ENCODE results near the gene NKG7. TPM values are rescaled to one million over a fixed set of nuclear protein-coding genes. Genes with fewer than 3 reads are reported as not detected.
"Not testable (repeated sequence)": the region's sequence is repeated elsewhere in the genome, so short reads cannot be mapped to it uniquely, and the experiment has no call there.

Gene NKG7
- polyA plus RNA-seq, 1 experiment, result not detected

DNA sequence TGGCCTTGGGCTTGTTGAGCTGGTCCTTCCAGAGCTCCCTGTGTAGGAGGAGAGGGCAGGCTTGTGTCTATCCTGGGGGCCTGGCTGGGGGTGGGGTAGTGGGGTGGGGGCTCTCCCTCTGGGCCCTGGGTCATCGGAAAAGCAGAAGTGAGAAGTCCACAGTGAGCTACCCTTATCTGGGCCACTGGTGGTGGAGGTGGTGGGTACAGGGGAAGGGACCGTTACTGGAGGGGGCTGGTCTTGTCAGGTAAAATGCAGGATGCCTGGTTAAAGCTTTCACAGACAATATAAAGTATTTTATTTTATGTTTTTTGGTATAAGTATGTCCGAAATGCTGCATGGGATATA lies 45.3 kb upstream of the NKG7 start:
- no peak for DNase-seq (ENCODE audit: low read depth)
- POLR2A ChIA-PET, result no interaction called here

DNA sequence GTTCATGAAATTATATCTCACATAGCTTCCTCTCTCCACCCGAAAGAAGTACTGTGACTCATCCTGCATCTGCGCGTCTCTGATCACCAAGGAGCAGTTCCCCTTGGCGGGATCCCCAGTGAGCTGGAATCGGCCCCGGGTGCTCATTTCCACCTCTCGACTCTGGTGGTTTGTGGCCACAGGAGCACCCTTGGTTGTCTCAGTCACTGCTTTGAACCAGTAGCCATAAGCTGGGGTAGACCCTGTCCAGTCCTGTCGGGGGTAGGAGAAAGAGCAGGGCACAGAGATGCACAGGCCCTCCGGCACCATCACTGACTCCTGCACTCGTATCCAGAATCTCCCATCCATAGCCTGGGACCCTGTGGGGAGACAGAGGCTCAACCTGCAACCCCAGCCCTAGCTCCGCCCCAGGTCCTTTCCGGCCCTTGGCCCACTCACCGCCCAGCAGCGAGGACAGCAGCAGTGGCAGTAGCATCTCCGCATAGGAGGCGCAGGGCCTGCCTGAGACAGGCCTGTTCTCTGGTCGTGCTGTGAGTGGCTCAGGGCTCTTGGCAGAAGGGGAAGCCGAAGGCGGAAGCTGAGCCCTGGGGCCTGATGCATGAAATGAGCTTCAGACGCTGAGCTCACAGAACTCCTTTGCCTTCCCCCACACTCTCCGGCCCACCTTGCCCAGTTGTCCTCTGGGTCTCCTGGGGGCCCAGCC lies 44.8 kb upstream of the NKG7 start, which contains the start of gene SIGLEC10:
TSS of gene SIGLEC10 (minus strand) at position 536 of the 703 bp plus-strand sequence. CDS start at position 475, 61 bp downstream.
- H3K36me3 ChIP-seq (ENCODE audit: control insufficient read depth, insufficient read depth, low read length), result no peaks in the 10 kb centered on the region
- TF ChIP-seq, protein P1, sequence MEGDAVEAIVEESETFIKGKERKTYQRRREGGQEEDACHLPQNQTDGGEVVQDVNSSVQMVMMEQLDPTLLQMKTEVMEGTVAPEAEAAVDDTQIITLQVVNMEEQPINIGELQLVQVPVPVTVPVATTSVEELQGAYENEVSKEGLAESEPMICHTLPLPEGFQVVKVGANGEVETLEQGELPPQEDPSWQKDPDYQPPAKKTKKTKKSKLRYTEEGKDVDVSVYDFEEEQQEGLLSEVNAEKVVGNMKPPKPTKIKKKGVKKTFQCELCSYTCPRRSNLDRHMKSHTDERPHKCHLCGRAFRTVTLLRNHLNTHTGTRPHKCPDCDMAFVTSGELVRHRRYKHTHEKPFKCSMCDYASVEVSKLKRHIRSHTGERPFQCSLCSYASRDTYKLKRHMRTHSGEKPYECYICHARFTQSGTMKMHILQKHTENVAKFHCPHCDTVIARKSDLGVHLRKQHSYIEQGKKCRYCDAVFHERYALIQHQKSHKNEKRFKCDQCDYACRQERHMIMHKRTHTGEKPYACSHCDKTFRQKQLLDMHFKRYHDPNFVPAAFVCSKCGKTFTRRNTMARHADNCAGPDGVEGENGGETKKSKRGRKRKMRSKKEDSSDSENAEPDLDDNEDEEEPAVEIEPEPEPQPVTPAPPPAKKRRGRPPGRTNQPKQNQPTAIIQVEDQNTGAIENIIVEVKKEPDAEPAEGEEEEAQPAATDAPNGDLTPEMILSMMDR (IDR thresholded peaks at IDR 0.05; ENCODE audit: insufficient read depth, low read depth, low read length), result no peak
- CTCF ChIA-PET, result interaction anchor here (1.2 to 2.9 kb wide), 2 partner anchors 10 to 19 kb away, joined by 5 to 16 read pairs; no protein-coding TSS in a partner anchor
- POLR2A ChIA-PET, result no interaction called here
- no peaks in the 10 kb centered on the region for H3K27me3 ChIP-seq (ENCODE audit: control insufficient read depth, insufficient read depth, low read length)
- no peak for DNase-seq (ENCODE audit: low read depth)
- H3K4me3 ChIP-seq (ENCODE audit: low read depth, low read length), result no peak within 1 kb of the TSS

More for the DNA sequence above, 45.3 kb upstream of the NKG7 start:
- H3K27me3 ChIP-seq (ENCODE audit: control insufficient read depth, insufficient read depth, low read length), result no peaks in the 10 kb centered on the region
- CTCF ChIA-PET, result interaction anchor here (1.0 to 2.9 kb wide), 3 partner anchors 10 to 120 kb away, joined by 3 to 16 read pairs (median 5); no protein-coding TSS in a partner anchor
- TF ChIP-seq, protein P1 (IDR thresholded peaks at IDR 0.05; ENCODE audit: insufficient read depth, low read depth, low read length), result no peak
- H3K4me3 ChIP-seq (ENCODE audit: low read depth, low read length), result no peak overlapping the region
- no peaks in the 10 kb centered on the region for H3K36me3 ChIP-seq (ENCODE audit: control insufficient read depth, insufficient read depth, low read length)

DNA sequence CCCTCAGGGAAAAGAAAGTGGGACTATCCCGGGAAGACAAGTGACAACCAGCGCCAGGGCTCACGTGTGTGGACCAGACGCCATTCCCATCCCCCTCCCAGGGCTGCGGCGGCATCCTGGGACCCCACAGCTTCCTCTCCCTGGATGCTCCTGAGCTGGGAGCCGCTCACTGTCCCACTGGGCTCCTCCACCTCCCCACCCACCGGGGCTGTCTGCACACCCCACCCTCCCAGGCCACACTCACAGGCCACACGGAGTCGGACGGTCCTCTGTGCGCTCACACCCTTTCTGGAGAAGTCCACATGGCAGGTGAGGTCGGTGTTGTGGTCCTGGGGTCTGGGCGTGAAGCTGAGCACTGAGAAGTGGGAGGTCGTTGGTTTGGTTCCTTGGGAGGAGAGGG lies 44.0 kb upstream of the NKG7 start:
- H3K36me3 ChIP-seq (ENCODE audit: control insufficient read depth, insufficient read depth, low read length); H3K27me3 ChIP-seq (ENCODE audit: control insufficient read depth, insufficient read depth, low read length); POLR2A ChIA-PET; H3K4me3 ChIP-seq (ENCODE audit: low read depth, low read length); DNase-seq (ENCODE audit: low read depth): not testable (repeated sequence)
- CTCF ChIA-PET, result interaction anchor here (2.9 kb wide), 1 partner anchor 18 kb away, joined by 16 read pairs; no protein-coding TSS in a partner anchor

DNA sequence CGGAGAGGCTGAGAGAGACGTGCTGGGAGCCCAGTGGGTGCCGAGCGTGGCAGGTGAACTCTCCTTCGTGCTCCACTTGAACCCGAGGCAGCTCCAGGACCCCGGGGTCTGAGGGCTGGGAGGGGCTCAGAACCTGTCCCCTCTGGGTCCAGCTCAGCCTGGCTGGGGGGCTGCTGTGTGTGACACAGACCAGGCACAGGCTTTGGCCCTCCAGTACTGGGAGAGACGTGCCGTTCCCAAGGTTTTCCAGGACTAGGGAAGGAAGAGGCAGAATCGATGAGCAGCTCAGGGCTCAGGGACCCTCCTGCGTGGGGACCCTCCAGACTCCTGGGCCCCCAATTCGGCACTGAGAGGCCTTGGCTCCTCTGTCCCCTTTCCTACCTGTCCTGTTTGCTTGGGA lies 42.7 kb upstream of the NKG7 start:
- H3K27me3 ChIP-seq (ENCODE audit: control insufficient read depth, insufficient read depth, low read length), result no peaks in the 10 kb centered on the region
- CTCF ChIA-PET, result no interaction called here
- POLR2A ChIA-PET, result no interaction called here
- no peak overlapping the region for H3K4me3 ChIP-seq (ENCODE audit: low read depth, low read length)
- DNase-seq (ENCODE audit: low read depth), result no peak
- H3K36me3 ChIP-seq (ENCODE audit: control insufficient read depth, insufficient read depth, low read length), result no peaks in the 10 kb centered on the region
- TF ChIP-seq, protein P1 (IDR thresholded peaks at IDR 0.05; ENCODE audit: insufficient read depth, low read depth, low read length), result no peak

DNA sequence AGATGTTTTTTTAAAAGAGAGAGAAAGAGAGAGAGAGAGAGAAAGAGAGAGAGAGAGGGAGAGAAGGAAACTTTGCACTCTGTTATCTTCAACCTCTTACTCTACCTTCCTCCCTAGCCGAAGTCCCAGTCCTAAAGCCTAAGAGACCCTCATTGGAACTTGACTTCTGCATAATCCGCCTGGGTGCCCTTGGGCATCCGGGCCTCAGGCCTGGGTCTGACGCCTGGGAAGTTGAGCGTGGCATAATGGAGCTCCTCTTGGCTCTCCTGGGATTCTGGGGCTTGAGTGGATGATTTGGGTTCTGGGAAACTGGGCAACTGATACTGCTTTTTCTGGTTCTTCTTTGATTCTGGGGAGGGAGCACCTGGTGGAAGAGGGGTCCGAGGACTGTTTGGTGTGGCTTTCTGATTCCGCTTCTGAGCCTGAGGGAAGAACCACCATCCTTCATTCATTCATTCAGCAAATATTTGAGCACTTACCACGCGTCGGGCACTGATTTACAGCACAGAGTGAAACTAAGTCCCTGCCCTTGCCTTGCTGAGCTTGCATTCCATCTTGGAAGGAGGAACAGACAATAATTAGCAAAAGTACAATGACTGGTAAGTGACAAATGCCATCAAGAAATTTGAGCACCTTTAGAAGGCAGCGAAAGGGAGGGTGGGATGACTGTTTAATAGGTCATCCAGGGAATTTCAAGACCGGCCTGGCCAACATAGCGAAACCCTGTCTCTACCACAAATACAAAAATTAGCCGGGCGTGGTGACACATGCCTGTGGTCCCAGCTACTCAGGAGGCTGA lies 38.7 kb upstream of the NKG7 start:
- Histone ChIP-seq H3K27me3 (ENCODE audit: control insufficient read depth, insufficient read depth, low read length) (no peaks in the 10 kb centered on the region), H3K36me3 (ENCODE audit: control insufficient read depth, insufficient read depth, low read length) (no peaks in the 10 kb centered on the region), H3K4me3 (ENCODE audit: low read depth, low read length) (no peak overlapping the region)
- TF ChIP-seq, protein P1 (IDR thresholded peaks at IDR 0.05; ENCODE audit: insufficient read depth, low read depth, low read length), result no peak
- ChIA-PET CTCF (interaction anchor here (1.0 kb wide), 1 partner anchor 10 kb away, joined by 6 read pairs; no protein-coding TSS in a partner anchor), POLR2A (no interaction called here)
- DNase-seq (ENCODE audit: low read depth), result no peak

All from BJ (cell line).